Measurements from ENCODE around the gene TESK1. TPM values are rescaled to one million over a fixed set of nuclear protein-coding genes. Genes with fewer than 3 reads are reported as not detected.

TESK1 gene
- total and polyA plus RNA-seq, 2 of the 8 experiments (the other 6 are each of a cell fraction or from before 2014, with no cell fraction given) = 13.5 to 13.9 TPM

DNA sequence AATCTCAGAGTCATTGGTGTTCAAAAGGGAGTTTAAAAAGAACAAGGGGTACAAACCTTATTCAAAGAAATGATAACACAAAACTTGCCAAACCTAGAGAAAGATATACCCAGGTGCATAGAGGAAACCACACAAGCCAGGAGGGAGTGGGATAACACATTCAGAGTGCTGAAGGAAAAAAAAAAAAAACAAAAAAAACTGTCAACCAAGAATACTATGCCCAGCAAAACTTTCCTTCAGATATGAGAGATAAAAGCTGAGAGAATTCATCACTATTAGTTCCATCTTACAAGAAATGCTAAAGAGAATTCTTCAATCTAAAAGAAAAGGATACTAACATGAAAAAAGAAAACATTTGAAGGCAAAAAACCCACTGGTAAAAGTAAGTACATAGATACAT lies 11.5 kb upstream of the TESK1 start:
- Histone ChIP-seq H2BK20ac (ENCODE audit: low read length) (no peak overlapping the region), H4K20me1 (replicated peaks in 1 of 2; ENCODE audit: control insufficient read depth in 1 of 2, insufficient read depth in 2 of 2, low read length in 2 of 2) (no peaks in the 10 kb centered on the region), H3K9ac (replicated peaks in 1 of 4; ENCODE audit: extremely low read depth in 1 of 4, low read depth in 3 of 4, low read length in 3 of 4) (no peak overlapping the region), H2BK15ac (ENCODE audit: low read length) (no peak overlapping the region), H2BK120ac (replicated peaks; ENCODE audit: low read depth, low read length) (no peak overlapping the region), H3K4me3 (ENCODE audit: extremely low read depth in 1 of 4, insufficient read depth in 2 of 4, low read depth in 3 of 4, low read length in 4 of 4) (no peak overlapping the region), H2AK5ac (ENCODE audit: low read depth, low read length) (no peak overlapping the region), H3K4me1 (replicated peaks in 1 of 4; ENCODE audit: control insufficient read depth in 3 of 4, insufficient read depth in 4 of 4, low read length in 3 of 4) (no peaks in the 10 kb centered on the region), H3K79me2 (ENCODE audit: control insufficient read depth in 1 of 2, insufficient read depth in 2 of 2, low read length in 2 of 2) (no peaks in the 10 kb centered on the region), H3K27ac (ENCODE audit: low read depth, low read length) (no peak overlapping the region), H4K91ac (replicated peaks; ENCODE audit: insufficient read length, low read length) (no peak overlapping the region), H2AFZ (ENCODE audit: low read length) (no peak overlapping the region), H3K23me2 (ENCODE audit: low read depth, low read length) (no peaks in the 10 kb centered on the region), H3K4ac (replicated peaks; ENCODE audit: insufficient read length, low read depth, low read length) (no peak overlapping the region), H3K56ac (replicated peaks; ENCODE audit: insufficient read length, low read depth, low read length) (no peak overlapping the region), H3K18ac (ENCODE audit: extremely low read depth, low read length) (no peak overlapping the region), H3K27me3 (replicated peaks in 1 of 4; ENCODE audit: control insufficient read depth in 3 of 4, extremely low read depth in 1 of 4, insufficient read depth in 3 of 4, low read length in 3 of 4) (no peaks in the 10 kb centered on the region), H2BK5ac (ENCODE audit: low read depth, low read length) (no peak overlapping the region), H3K14ac (ENCODE audit: insufficient read length) (no peak overlapping the region), H4K8ac (ENCODE audit: extremely low read depth, insufficient read depth, low read length) (no peak overlapping the region), H3K36me3 (ENCODE audit: control insufficient read depth in 2 of 4, insufficient read depth in 4 of 4, low read length in 3 of 4) (no peaks in the 10 kb centered on the region), H4K5ac (ENCODE audit: insufficient read length, low read depth, low read length) (no peak overlapping the region), H3K4me2 (ENCODE audit: insufficient read depth in 1 of 2, low read depth in 2 of 2, low read length in 2 of 2) (no peak overlapping the region), H2BK12ac (ENCODE audit: low read depth, low read length) (no peak overlapping the region), H3K79me1 (ENCODE audit: low read depth, low read length) (no peaks in the 10 kb centered on the region), H3K9me3 (ENCODE audit: insufficient read depth in 2 of 2, low read depth in 1 of 2, low read length in 1 of 2) (no peaks in the 10 kb centered on the region; a peak in 1 of 4 replicates), H3K23ac (ENCODE audit: insufficient read length) (no peak overlapping the region)
- ChIA-PET POLR2A (ENCODE audit: partially characterized antibody) (no interaction called here), CTCF (ENCODE audit: partially characterized antibody) (interaction anchor here (0.6 to 1.3 kb wide), 4 partner anchors 18 to 60 kb away, joined by 3 read pairs; no protein-coding TSS in a partner anchor)
- no peak for DNase-seq (ENCODE audit: low read depth in 1 of 2, low spot score in 2 of 2)
- FAIRE-seq = no peak
- TF ChIP-seq RXRA (IDR thresholded peaks at IDR 0.05; ENCODE audit: insufficient read depth, low read depth, low read length) (no peak), NANOG (IDR thresholded peaks at IDR 0.05; ENCODE audit: insufficient read depth, low read depth, low read length, poor library complexity, severe bottlenecking) (no peak), SP2 (IDR thresholded peaks at IDR 0.05; ENCODE audit: low read length) (no peak), KDM5A (IDR thresholded peaks at IDR 0.05; ENCODE audit: low read length) (no peak), TEAD4 (IDR thresholded peaks at IDR 0.05; ENCODE audit: low read depth, low read length) (no peak), SP1 (IDR thresholded peaks at IDR 0.05; ENCODE audit: low read depth, low read length) (no peak), SIRT6 (IDR thresholded peaks at IDR 0.05; ENCODE audit: low read length) (no peak), RNF2 (IDR thresholded peaks at IDR 0.05; ENCODE audit: borderline replicate concordance, low read depth, low read length, missing control alignments, poor library complexity, severe bottlenecking) (no peak), SAP30 (IDR thresholded peaks at IDR 0.05; ENCODE audit: insufficient read depth, insufficient replicate concordance, low read length) (no peak)
